NCI-H510A (cell line): Measurements from ENCODE around the gene HTRA2.

ENCODE experiments used
- DNase-seq: peaks from one replicate; lab custom pipeline; 2025; lab: John Stamatoyannopoulos, UW

HTRA2 gene

DNA sequence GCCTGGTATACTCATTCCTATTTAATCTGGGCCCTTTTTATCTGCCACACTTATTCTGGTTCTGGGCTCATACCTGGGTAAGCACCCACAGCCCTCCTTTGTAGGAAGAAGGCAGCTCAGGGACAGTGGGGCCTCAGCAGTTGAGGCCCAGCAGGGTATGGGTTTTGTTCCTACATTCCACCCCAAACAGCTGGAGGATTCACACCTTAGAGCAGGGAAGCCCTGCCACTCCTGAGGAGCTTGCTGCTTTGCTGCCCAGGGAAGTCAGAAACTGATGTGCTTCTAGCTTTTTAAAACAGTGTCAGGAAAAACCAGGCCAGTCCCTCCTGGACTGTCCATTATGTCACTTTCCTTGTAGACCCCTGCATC is 29.2 kb upstream of the HTRA2 start:
- DNase-seq, result no peak

DNA sequence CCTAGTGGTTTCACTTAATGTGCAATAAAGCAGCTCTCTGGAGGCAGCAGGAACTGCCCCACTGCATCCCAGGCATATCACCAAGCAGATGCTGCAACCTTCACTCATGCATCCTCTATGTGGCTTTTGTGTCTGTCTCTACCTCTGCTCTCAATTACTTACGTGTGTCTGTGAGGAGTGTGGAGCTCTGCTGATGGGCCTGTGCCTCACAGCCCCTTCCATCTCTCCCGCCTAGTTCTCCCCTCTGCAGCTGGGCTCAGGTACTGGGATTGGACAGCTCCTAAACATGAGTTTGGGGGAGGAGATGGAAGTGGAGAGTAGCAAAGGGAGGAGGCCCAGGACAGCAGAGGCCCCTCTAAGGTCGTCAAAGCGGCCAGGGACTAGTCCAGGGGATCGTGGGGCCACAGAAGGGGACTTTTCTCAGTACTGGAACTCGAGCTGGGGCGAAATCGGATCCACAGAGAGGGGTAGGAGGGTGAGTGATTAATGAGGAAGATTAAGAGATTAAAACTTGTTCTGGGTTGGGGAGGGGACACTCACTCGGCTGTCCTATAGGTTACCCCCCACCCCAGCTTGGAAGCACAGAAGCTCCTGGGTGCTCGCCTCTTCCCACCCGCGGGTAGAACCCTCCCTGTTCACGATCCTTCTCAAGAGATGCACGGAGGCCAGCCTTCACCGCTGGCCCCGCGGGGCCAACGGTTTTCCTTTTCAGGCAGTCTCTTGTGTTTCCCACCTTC is 28.2 kb upstream of the HTRA2 start:
- DNase-seq, result no peak

DNA sequence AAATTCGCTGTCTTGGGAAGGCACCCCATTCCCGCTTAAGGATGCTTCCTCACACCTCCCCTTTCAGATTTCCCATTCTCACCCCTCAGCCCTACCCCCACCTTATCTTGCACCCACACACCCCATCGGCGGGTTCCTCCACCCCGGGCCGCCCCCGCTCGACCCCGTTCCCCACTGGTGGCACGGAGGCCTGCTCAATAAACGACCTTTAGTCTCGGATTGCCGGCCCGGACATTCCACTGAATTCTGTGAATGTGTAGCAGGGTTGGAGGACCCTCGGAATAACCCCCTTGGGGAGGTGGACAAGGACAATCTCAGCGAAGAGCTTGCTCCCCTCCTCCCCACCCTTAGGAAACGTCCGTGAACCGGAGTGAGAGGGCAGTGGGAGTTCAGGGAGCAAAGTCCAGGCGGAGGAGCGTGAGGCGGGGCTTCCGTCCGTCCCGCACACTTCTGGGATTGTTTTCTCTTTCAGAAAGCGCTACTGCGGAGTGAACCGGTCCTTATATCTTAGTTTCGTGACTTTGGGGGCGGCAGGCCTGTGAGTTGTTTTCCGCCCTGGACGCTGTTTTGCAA is 27.5 kb upstream of the HTRA2 start:
- no peak for DNase-seq

DNA sequence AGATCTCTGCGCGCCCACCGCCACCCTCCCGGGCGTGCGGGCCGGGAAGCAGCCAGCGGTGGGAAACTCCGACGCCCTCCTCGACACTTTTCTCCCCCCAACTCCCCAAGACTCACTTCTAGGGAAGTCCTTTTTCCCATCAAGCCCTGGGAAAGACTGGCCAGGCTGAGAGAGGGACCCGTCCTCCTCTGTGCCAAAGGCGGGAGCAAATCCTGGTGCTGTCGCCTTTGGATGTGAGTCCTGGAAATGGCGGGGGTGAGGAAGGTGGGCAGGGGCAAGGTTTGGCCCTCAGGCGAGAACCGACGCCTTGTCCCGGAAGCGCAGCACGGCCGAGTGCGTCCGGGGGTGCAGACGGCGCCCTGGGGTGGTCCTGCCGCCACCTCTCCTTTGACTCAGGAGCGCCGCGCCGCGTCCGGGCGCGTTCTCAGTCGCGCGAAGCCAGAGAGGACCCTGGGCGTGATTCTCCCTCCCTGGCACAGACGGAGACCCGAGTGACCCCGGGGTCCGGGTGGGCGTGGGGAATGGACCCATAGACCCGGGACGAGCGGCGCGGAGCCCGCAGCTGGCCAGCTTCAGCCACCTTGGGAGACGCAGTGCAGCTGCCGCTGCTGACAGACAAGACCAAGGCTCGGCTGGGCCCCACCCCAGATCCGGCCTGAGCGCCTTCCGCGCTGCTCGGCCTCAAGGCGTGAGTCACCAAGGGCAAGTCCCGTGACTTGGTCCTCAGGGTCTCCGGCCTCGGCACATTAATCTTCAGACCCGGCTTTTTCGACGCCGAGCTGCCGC is 26.8 kb upstream of the HTRA2 start:
- DNase-seq, result no peak

DNA sequence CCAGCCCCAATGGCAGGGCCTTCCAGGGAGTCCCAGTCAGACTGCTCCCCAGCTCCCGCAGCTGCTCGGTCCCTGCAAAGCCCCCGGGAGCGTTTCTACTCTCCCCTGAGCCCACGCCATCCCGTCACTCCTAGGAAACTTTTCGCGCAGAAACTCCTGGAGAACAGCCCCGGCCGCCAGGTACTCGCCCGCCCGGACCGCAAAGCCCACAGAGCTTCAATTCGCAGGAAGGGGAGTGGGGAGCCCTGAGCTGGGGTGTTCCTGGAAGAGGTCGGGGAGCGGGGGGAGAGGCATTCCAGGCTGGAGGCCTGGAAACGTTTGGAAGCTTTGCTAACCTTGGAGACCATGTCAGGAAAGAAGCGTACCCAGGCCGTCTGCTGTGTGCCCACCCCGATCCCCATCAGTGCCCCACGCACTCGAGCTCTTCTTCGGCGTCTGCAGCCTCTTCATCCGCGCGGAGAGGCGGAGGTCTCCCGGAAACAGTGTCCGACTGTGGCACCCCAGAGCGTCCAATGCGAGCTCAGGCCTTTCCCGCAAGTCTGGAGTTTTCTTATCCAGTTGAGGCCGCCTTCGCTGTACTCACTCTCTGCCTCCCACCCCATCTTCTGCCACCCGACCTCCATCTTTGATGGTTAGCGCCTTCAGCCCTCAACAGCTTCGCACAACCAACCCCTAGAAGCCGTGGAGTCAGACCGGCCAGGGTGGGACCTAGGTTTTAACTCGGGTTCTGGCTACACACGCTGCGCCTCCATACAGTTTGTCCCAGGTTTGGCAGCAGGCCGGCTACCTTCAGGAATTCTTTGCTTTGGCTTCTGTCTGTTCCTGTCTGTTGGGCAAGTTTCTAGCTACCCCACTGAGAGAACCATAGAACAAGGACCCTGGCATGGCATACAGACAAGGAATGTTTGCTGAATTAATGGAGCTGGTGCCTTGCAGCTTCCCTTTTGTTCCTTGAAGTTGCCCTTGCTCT is 25.9 kb upstream of the HTRA2 start:
- DNase-seq, result no peak

DNA sequence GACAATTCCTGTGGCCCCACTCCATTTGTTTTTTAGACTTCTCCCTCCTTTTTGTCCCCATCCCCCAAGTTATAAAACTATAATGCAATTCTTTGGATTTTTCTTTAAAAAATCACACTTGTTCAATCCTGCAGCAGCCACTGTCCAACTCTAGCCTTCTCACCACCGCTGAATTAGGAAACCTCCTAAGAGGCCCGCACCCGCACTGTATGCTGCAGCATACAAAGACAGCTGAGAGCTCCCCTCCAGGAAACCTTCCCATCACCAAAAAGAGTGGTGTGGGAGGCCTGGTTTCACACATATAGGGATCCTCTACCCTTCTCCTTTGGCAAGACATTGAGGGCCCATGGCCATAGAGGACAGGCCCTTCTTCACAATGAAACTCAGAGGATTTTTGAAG is 25.1 kb upstream of the HTRA2 start:
- DNase-seq, result no peak

DNA sequence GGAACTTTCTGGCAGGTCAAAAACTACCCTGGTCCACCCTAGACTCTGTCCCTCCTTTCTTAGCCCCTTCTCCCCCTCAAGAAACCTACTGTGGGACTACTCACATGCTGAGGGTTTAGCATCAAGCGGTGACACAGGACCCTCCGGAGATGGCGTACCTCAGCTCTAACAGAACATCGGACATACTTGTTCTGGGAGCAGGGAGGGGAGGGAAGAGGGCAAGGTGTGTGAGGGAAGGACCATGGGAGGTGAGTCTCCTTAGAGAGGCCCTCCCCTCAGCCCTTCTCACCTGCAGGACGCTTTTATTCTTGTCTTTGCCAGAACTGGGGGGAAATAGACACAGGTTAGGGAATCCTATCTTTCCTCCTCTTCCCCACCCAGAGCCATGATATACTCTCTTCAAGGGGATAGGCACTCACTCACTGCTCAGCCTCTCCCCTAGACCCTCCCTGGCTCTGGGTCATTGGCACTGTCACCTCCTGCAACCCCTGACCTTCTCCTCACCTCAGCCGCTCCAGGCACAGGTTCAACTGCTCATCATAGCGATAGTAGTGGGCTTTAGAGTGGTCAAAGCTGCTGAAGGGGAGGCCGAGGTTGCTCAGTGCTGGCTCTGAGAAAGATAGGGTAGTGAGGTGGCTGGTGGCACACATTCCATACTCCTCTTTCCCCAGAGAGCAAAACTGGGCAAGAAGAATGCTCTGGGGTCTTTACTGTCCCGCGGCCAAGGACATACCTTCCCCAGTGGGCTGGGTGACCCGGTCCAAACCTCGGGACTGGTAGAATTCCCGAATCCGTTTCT is 24.1 kb upstream of the HTRA2 start:
- DNase-seq, result no peak

DNA sequence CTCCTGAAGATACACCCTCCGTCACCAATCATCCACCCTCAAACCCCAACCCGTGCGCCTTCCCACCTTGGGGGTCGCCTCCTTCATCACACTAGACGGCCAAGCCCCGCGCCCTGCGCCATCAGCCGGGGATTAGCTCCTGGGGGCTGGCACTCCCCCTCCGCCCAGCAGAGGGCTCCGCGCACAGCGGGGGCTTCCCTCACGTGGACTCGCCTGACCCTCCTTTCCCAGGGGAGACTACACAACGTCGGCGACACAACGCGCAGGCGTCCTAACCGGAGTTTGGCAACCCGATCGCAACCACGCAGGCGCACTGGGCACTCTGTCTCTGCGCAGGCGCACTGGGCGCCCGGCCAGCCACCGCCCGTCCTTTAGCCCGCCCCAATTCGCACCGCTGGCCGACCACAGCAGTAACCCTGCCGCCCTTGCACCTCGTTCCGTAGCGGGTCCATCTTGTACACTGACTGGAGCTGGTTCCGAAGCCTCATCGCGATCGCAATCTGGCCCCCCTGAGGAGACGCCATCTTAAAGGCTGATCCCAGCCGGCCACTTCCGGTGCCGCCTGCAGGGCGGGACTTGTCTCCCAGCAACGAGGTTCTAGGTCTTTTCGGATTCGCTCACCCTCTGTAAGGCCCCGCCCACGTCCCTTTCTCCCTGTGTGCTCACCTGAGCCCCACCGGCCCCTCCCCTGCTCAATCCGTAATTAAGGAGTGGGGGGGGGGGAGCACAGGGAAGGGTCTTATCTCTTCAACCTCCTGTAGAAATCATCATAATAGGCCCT is 22.4 kb upstream of the HTRA2 start, which contains the start of gene PCGF1:
TSS of gene PCGF1 (minus strand) at position 551 of the 781 bp plus-strand sequence. CDS start at position 524, 27 bp downstream.
- DNase-seq, result peak; percentile 97

DNA sequence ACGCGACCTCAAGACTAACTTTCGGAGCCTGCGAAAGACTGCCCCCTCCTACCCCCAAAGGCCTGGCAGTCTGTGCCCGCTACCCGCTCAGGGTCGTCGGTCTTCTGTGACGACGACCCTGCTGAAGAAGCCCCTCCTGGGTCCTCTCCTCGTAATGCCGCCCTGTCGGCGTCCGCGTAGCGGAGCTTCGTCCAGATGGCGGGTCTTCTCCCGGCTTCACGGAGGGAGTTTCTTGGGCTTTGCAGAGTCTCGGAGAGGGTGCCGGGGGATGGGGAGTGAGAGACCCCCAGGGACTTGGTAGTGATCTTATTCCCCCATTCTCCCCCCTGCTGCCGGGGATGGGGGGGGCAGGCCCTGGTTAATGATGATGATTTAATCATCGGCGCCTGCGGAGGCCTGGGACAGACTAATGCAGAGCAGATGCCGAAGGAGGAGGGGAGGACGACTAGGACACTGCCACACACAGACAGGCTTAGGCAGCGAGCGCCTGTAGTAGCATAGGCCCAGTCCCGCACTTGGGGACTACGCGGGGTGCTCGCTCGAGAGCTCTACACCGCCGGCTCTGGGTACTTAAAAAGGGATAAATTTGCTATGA is 21.7 kb upstream of the HTRA2 start:
- DNase-seq, result no peak

DNA sequence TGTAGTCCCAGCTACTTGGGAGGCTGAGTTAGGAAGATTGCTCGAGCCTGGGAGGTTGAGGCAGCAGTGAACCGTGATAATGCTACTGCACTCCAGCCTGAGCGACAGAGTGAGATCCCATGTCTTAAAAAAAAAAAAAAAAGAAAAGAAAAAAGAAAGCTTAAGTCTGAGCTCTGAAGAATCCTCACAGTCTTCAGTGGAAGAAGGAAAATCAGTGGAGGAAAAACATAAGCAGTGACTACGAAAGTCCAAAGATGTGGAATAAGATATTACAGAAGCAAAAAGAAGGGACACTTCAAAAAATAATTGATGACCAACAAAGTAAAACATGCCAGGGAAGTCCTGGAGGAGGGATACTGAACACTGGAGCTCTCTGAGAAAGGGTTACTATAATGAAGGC is 19.5 kb upstream of the HTRA2 start:
- DNase-seq, result no peak

DNA sequence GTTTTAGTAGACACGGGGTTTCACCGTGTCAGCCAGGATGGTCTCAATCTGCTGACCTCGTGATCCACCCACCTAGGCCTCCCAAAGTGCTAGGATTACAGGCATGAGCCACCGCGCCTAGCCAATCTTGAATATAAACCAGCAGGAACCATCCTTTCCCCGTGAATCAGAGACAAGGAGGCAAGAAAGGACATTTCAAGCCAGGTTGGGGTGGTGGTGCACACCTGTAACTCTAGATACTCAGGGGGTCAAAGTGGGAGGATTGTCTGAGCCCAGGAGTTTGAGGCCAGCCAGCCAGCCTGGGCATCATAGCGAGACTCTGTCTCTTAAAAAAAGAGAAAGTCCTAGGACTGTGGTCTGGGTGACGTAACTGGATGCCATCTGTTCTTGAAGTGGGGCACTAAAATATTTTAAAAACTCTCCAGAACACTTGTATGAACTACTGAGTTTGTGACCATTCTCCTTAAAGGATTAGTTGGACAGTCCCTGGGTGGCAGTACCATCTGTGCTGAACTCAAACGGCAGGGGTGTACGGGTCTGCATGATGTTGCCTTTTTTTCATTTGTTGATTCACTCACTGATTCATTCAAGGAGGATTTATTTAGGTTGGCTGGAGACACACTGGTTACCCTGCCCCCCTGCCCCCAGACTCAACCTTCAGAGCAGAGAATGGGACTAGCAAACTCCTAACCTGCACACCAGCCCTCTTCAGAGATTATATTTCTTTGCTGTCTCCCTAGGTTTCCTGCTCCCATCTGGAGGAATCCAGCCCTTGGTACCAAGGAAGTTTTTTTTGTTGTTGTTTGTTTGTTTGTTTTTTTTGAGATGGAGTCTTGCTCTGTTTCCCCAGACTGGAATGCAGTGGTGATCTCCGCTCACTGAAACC is 18.4 kb upstream of the HTRA2 start:
- DNase-seq, result no peak

DNA sequence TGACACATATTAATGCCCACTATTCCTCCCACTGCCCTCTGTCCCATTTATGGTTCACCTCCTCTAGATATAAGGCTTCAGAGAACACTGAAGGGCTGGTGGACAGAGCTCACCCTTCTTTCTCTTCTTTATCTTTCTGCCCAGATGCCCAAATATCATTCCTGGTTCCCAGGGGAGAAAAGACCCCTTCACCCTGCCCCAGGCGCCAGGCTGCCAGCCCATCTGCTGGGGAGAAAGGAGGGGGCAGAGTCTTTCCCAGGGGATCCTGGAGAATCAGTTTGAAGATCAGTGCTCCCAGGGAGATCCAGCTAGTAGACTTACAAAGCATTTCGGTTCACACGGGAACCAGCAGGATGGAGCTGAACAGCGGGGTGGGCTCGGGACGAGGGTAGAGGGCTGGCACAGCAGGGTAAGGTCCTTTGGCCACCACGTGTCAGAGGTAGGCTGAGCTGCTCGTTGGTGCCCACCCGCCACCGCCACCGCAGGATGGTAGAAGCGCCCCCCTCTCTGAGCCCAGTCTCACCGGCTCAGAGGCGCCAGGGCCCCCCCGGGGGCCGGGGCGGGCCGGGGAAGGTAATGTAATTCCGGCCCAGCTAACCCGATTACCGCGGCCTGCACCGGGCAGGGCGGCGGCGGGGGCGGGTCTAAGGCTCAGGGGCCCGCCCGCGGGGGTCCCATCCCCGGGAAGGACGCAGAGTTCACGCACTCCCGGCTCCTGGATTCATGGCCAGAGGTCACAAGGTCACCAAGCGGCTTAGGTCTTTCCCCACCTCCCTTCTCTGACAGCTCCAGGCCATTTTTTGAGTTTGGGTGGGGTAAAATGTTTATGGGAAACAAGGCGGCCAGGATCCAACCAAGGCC is 16.8 kb upstream of the HTRA2 start:
- DNase-seq, result no peak

DNA sequence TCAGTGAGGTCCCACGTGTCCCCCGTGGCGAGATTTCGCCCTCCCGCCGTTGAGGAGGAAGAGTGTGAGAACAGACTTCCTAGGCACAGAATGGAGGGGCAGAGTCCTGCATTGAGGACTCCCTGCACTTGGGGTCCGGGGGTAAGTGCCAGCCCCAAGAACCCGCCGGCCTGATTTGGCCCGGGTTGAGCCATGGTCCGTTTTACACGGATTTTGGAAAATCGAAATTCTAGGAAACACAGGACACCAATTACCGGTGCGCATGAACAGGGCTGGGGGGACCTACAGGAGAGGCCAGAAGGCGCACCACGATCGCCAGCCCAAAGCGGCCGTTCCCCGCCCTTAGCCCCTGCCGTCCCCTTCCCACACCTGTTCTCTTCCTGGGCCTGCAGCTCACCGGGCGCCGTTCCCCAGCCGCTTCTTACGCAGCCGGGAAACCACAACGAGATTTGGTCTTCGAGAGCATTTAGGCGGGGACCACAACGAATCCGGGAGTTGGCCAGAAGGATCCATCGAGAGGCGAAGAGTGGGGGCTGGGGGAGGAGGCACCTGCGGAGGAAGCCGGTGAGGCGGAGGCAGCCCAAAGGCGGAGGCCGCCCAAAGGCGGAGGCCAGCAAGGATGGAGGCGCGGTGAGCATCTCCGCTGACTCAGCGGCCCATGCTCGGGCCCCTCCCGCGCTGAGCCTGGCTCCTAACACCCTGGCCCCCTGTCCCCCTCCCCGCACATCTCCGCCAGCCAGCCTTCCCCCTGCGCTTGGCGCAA is 15.9 kb upstream of the HTRA2 start:
- no peak for DNase-seq

DNA sequence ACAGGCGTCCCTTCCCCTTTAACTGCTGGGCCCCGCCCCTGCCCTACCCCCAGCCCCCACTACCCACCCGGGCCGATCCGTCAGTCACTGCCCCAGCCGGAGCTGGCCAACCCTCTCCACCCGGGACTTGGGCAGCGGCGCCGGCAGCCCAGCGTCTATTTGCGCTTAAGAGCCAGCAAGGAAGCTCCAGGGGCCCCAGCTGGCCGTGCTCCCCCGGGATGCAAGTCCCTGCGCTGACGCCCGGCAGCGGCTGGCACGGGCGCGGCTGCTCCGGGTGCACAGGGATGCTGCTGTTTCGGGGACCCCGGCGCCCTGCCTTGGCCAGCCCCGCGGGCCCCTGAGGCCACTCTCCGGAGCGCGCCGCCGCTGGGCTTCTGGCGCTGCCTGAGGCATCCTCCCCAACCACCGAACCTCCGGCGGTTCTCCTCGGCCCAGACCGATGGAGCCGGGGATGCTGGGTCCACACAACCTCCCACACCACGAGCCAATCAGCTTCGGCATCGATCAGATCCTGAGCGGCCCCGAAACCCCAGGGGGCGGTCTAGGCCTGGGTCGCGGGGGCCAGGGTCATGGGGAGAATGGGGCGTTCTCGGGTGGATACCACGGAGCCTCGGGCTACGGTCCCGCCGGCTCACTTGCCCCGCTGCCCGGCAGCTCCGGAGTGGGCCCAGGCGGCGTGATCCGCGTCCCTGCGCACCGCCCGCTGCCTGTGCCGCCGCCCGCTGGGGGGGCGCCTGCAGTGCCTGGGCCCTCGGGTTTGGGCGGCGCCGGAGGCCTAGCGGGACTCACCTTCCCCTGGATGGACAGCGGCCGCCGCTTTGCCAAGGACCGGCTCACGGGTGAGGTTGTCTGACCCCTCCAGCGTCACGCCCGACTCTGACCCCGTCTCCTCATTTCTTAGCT is 15.1 kb upstream of the HTRA2 start, which contains the start of gene TLX2:
TSS of gene TLX2 (plus strand) at position 83 of the 903 bp plus-strand sequence. CDS start at position 440, 357 bp downstream.
- no peak for DNase-seq

DNA sequence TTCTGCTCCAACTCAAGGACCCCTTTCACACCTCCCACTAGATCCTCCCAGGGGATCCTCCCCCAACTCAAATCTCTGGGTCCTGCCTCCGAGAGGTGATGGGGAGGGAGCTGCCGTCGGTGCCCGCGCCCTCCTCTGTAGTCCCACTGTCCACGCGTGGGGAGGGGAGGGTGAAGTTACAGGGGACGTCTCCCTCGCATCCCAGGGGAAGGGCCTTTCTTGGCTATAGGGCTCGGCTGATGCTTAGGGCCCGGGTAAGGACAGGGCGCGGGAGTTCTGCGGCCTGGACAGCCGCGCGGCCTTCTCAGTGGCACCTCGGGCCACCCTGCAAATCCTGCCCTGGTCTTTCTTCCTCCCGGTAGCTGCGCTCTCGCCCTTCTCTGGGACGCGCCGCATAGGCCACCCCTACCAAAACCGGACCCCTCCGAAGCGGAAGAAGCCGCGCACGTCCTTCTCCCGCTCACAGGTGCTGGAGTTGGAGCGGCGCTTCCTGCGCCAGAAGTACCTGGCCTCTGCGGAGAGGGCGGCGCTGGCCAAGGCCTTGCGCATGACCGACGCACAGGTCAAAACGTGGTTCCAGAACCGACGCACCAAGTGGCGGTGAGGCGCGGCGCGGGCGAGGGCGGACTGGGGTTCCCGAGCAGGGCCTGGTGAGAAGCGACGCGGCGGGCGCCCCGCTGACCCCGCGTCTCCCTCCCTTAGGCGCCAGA is 14.3 kb upstream of the HTRA2 start:
- no peak for DNase-seq
